Urinary bladder (tissue), 4 donors: Measurements from ENCODE around the gene PCOLCE2. TPM values are rescaled to one million over a fixed set of nuclear protein-coding genes. Genes with fewer than 3 reads are reported as not detected.
A peak's percentile ranks its signal among the peaks of the same experiment; 100 is the strongest.
"Not testable (repeated sequence)": the region's sequence is repeated elsewhere in the genome, so short reads cannot be mapped to it uniquely, and the experiment has no call there.

Experiments
- DNase-seq: peaks from one replicate; pipeline ENCODE4 v3.0.0-alpha.2; 2015; ENCODE audit errors: extremely low spot score
- H3K27ac ChIP-seq: one replicate; pipeline ENCODE4 v1.5.1; 2013; ENCODE audit warnings: low read depth, mild to moderate bottlenecking, moderate library complexity
- H3K36me3 ChIP-seq: one replicate; pipeline ENCODE4 v1.6.1; 2013; ENCODE audit warnings: mild to moderate bottlenecking, moderate library complexity; ENCODE audit not compliant: insufficient read depth
- H3K4me1 ChIP-seq: one replicate; pipeline ENCODE4 v1.6.1; 2013; ENCODE audit warnings: mild to moderate bottlenecking, moderate library complexity; ENCODE audit not compliant: insufficient read depth
- H3K4me3 ChIP-seq: one replicate; pipeline ENCODE4 v1.5.1; 2013; ENCODE audit warnings: low read depth, low read length
- WGBS: extraction: QIAGEN DNeasy Blood & Tissue Kit; methylation state at CpG from one replicate; pipeline ENCODE4 v1.1.7; 2013; 5-methylcytosine and 5-hydroxymethylcytosine counted together
- polyA plus RNA-seq: library from polyadenylated mRNA; stranded (reverse); fragments of 200-250 nt; gene quantifications from one replicate; pipeline ENCODE4 v1.2.3, GENCODE V29; 2013
- total RNA-seq: library from RNA; depleted of rRNA; stranded (reverse); fragments of >200 nt; gene quantifications from one replicate; pipeline ENCODE4 v1.2.3, GENCODE V29; 2014
- donor health status: healthy with polysubstance abuse.
- donor health status: healthy.

PCOLCE2 gene
- total and polyA plus RNA-seq, 2 donors: 58.4 to 82.8 TPM

DNA sequence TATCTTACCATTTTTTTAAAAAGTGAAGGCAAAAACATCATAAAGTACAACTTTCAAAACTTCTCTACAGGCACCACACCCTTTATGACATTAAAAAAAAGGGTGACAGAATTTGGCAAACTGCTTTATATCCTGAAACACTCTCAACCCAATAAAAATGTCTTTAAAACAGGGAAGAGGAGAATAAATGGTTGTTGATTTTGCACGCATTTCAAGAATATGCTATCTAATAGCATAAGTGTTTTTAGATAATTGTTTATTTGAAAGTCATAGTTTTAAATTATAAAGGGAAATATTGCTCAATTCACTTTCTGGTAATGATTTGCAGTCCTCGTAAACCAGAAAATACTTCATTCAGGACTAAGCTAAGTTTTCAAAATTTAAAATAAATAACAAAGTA, 1.7 kb upstream of the PCOLCE2 start:
- WGBS: 56% methylated on average over 2 of the region's 2 CpGs
- H3K27ac ChIP-seq: no peak overlapping the region

GRCh38 chr3:142889212-142890014, 530 bp upstream of the PCOLCE2 start:
- 9% methylated on average over 29 of the region's 29 CpGs for WGBS
- Histone ChIP-seq H3K4me3 (peak overlapping the region; percentile 37), H3K36me3 (no peaks in the 10 kb centered on the region), H3K4me1 (no peaks in the 10 kb centered on the region), H3K27ac (no peak overlapping the region)
- no peak for DNase-seq

More for the DNA sequence above, 1.7 kb upstream of the PCOLCE2 start:
- no peak for DNase-seq
- Histone ChIP-seq H3K4me1 (no peaks in the 10 kb centered on the region), H3K4me3 (no peak overlapping the region), H3K36me3 (no peaks in the 10 kb centered on the region)

DNA sequence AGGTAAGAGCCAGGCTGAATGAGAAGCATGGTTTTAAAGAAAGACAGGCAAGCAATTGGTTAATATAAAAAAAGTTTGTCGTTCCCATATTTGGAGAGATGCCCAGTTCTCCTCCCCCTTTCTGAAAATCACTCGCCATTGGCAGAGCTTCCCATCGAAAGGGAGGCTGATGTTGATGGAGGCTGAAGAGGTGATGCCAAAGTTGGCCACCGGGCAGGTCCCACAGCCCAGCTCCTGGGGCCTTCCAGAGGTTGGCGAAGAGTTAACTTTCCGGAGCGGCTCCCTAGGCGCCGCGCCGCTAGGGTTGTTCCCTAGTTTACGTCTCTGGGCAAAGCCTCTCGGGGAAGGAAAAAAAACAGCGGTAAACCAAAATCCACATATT, 793 bp downstream of the PCOLCE2 start:
- Histone ChIP-seq H3K4me3 (peak overlapping the region; percentile 37), H3K36me3 (no peaks in the 10 kb centered on the region), H3K27ac (no peak overlapping the region), H3K4me1 (no peaks in the 10 kb centered on the region)
- DNase-seq: no peak
- WGBS: 1% methylated on average over 14 of the region's 14 CpGs

DNA sequence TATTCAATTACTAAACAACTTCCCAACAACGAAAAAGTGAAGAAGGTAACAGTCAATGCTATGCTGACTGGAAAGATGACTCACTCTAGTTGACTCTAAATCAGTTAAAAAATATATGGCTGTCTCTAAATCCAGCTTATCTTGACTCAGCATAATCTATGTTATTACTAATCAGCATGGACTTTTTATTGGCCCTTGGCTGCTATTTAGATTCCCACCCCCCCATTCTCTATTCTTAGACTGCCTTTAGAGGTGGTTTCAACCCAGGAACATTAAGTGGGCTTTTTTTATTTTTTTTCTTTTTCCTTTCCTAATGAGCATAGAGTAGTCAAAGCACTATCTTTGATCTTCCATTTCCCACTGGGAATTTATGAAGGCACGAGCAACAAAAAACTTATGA, 1.9 kb downstream of the PCOLCE2 start:
- Histone ChIP-seq H3K4me3 (no peak overlapping the region), H3K36me3 (no peaks in the 10 kb centered on the region), H3K27ac (no peak overlapping the region), H3K4me1 (no peaks in the 10 kb centered on the region)
- 44% methylated on average over 2 of the region's 2 CpGs for WGBS
- no peak for DNase-seq

DNA sequence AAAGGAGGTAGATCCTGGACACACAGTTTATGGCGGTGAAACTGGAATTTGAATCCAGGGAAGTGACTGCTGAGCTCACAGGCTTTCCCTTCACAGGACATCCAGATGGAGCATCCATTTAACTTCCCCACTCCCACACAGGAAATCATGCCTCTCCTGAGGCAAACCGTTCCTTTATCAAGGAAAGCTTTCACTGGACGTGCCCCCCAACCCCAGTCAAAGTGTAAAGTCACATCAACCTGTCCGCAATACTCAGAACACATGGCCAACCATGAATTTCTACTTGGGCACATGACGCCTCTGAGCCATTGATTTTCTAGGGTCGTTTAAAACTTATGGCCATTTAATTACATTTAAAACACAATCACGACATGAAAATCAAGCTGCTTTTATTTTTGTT, 2.9 kb downstream of the PCOLCE2 start:
- DNase-seq: no peak
- no peak overlapping the region for H3K4me3 ChIP-seq
- WGBS: 79% methylated on average over 7 of the region's 7 CpGs
- H3K27ac ChIP-seq: no peak overlapping the region
- H3K4me1 ChIP-seq: no peaks in the 10 kb centered on the region
- no peaks in the 10 kb centered on the region for H3K36me3 ChIP-seq

DNA sequence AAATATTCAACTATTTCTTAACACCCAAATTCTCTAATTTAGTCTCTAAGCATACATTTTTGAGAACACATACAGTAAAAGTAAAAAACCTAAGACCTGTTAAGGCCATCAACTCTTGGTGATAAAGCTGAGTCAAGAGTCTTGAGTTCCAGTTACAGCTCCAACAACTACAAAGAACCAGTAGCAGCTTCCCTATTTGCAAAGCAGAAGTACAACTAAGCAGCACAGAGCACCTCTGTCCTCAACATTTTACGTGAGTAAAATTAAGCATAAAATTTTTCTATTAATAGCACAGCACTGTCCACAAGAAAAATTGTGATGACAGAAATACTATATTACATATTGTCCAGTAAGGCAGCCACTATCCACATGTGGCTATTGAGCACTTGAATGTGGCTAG, 4.4 kb downstream of the PCOLCE2 start:
- 49% methylated on average over 1 of the region's 1 CpG for WGBS
- H3K36me3 ChIP-seq: no peaks in the 10 kb centered on the region
- no peak overlapping the region for H3K27ac ChIP-seq
- DNase-seq: no peak
- no peak overlapping the region for H3K4me3 ChIP-seq
- no peaks in the 10 kb centered on the region for H3K4me1 ChIP-seq

DNA sequence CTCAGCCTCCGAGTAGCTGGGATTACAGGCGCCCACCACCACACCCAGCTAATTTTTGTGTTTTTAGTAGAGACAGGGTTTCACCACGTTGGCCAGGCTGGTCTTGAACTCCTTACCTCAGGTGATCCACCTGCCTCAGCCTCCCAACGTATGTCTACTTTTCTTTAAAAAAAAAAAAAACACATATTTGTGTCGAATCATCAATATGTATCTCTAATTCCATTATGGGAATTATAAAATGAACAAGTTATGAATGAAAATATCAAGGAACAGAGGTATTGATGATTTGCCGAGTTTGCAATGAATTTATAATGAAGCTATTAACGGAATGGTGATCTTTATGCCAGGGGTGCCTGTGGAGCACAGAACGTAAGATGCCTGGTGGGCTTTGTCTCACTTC, 5.3 kb downstream of the PCOLCE2 start:
- not testable (repeated sequence) for H3K36me3 ChIP-seq, DNase-seq, H3K27ac ChIP-seq, H3K4me3 ChIP-seq, H3K4me1 ChIP-seq
- 78% methylated on average over 8 of the region's 8 CpGs for WGBS

- 94% methylated on average over 6 of the region's 6 CpGs for WGBS
- DNase-seq: no peak
- Histone ChIP-seq H3K4me1 (no peaks in the 10 kb centered on the region), H3K36me3 (no peaks in the 10 kb centered on the region), H3K4me3 (no peak overlapping the region), H3K27ac (no peak overlapping the region)
Measured at GRCh38 chr3:142881445-142882224, 7.2 kb downstream of the PCOLCE2 start.

DNA sequence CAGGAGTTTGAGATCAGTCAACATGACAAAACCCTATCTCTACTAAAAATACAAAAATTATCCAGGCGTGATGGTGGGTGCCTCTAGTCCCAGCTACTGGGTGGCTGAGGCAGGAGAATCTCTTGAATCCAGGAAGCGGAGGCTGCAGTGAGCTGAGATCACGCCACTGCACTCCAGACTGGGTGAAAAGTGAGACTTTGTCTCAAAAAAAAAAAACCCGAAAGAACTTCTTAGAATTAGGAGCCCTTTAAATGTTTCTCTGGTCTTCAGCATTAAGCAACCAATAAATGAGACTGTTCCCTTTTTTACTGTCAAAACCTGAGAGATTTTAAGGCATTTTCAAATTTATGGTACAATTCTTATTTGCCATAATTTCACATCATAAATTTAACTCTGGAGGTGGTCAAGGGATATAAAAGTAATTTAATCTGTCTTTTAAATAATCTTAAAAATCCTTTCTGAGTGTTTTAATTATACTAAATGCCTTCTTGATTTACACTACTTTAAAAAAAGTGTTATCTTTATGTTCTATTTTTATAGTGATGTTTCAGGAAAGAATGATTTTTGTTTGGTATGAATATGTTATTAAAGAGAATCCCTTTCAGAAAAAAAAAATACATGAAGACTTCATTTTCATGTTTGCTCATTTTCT, 10.1 kb downstream of the PCOLCE2 start:
- H3K36me3 ChIP-seq: no peaks in the 10 kb centered on the region
- DNase-seq: no peak
- no peaks in the 10 kb centered on the region for H3K4me1 ChIP-seq
- H3K4me3 ChIP-seq: no peak overlapping the region
- no peak overlapping the region for H3K27ac ChIP-seq
- WGBS: 74% methylated on average over 4 of the region's 4 CpGs

- H3K36me3 ChIP-seq: peaks cover 1% of the 10 kb centered on the region
- 70% methylated on average over 1 of the region's 1 CpG for WGBS
- H3K4me1 ChIP-seq: no peaks in the 10 kb centered on the region
- no peak for DNase-seq
- no peak overlapping the region for H3K4me3 ChIP-seq
- H3K27ac ChIP-seq: no peak overlapping the region
Measured at GRCh38 chr3:142876417-142876816, 12.5 kb downstream of the PCOLCE2 start.

GRCh38 chr3:142875583-142876207, 13.2 kb downstream of the PCOLCE2 start:
- DNase-seq: no peak
- Histone ChIP-seq H3K36me3 (peaks cover 1% of the 10 kb centered on the region), H3K4me3 (no peak overlapping the region), H3K27ac (no peak overlapping the region), H3K4me1 (no peaks in the 10 kb centered on the region)
- 93% methylated on average over 2 of the region's 2 CpGs for WGBS

GRCh38 chr3:142875099-142875498, 13.8 kb downstream of the PCOLCE2 start:
- H3K36me3 ChIP-seq: peaks cover 1% of the 10 kb centered on the region
- H3K4me1 ChIP-seq: no peaks in the 10 kb centered on the region
- H3K4me3 ChIP-seq: no peak overlapping the region
- WGBS: 85% methylated on average over 5 of the region's 5 CpGs
- H3K27ac ChIP-seq: no peak overlapping the region
- no peak for DNase-seq

- not testable (repeated sequence) for H3K27ac ChIP-seq, H3K4me1 ChIP-seq, H3K36me3 ChIP-seq, H3K4me3 ChIP-seq, DNase-seq
- WGBS: 93% methylated on average over 8 of the region's 8 CpGs
Measured at GRCh38 chr3:142868382-142868781, 20.5 kb downstream of the PCOLCE2 start.
